Measurements from ENCODE around the gene UBE2G1.

The UBE2G1 gene

DNA sequence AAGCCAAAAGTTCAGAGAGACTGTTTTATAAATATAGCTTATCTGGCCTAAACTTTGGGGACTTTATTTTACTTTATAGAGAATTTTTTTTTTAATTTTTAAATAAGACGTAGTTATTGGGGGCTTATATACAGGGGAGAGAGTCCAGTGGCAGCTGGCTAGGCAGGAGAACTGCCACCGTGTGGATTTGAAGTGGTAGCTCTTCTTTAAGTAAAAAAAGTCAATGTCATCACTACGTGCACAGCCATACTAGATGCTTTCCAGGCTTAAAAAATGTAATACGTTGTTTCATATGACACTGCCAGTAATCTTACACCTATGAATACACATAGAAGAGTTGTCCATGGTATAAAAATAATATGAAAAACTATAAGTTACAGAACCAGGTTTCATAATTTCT is 70.8 kb downstream of the UBE2G1 start:
- Histone ChIP-seq H3K27ac (ENCODE audit: low read depth, low read length) (no peak overlapping the region), H3K36me3 (ENCODE audit: insufficient read depth, low read length) (peaks cover 79% of the 10 kb centered on the region), H3K4me1 (ENCODE audit: insufficient read depth, low read length) (no peaks in the 10 kb centered on the region), H3K9ac (ENCODE audit: low read depth, low read length) (no peak overlapping the region), H3K27me3 (ENCODE audit: insufficient read depth, low read length) (no peaks in the 10 kb centered on the region), H3K9me3 (ENCODE audit: insufficient read depth, low read depth, low read length) (no peaks in the 10 kb centered on the region), H3K4me3 (ENCODE audit: low read length) (no peak overlapping the region)
- 90% methylated on average over 2 of the region's 4 CpGs for WGBS

DNA sequence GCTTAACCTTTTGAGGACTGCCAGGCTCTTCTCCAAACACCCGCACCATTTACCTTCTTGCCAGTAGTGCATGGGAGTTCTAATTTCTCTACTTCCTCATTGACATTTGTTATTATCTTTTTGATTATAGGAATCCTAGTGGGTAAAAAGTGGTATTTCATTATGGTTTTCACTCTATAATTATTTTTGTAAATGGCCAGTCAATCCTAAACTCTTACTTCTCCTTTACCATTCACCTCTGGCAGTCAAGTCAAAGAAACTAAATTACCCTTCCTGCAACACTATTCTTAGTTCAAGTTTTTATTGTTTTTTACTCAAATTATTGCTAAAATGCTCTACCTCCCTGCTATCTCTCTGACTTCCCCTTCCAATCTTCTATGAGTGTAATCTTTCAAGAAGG is 72.9 kb downstream of the UBE2G1 start:
- 100% methylated on average over 1 of the region's 1 CpG for WGBS

DNA sequence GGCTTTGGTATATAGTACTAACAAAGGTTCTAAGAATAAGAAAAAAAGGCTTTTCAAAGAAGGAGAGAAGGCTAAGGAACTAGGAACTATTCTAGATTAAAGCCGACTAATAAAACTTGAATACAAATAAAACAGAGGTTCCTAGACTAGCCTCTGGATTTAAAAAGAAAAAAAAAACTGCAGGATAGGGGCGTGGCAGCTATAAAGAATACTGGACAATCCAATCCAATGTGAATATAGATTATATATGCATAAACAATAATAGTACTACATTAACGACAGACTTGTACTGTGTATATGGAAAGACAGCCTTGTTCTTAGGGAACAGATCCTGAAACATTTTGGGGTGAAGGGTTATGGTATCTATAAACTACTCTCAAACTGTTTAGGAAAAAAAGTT is 78.8 kb downstream of the UBE2G1 start:
- Histone ChIP-seq H3K9me3 (ENCODE audit: insufficient read depth, low read depth, low read length) (no peaks in the 10 kb centered on the region), H3K36me3 (ENCODE audit: insufficient read depth, low read length) (peaks cover 64% of the 10 kb centered on the region), H3K27me3 (ENCODE audit: insufficient read depth, low read length) (no peaks in the 10 kb centered on the region), H3K27ac (ENCODE audit: low read depth, low read length) (no peak overlapping the region), H3K4me1 (ENCODE audit: insufficient read depth, low read length) (no peaks in the 10 kb centered on the region), H3K4me3 (ENCODE audit: low read length) (no peak overlapping the region), H3K9ac (ENCODE audit: low read depth, low read length) (no peak overlapping the region)
- WGBS = no CpG with 5 or more reads among the region's 3 CpGs

More for the DNA sequence above, 72.9 kb downstream of the UBE2G1 start:
- no peak overlapping the region for H3K27ac ChIP-seq (ENCODE audit: low read depth, low read length)
- no peaks in the 10 kb centered on the region for H3K27me3 ChIP-seq (ENCODE audit: insufficient read depth, low read length)
- H3K36me3 ChIP-seq (ENCODE audit: insufficient read depth, low read length) = peaks cover 91% of the 10 kb centered on the region
- H3K4me3 ChIP-seq (ENCODE audit: low read length) = no peak overlapping the region
- H3K9me3 ChIP-seq (ENCODE audit: insufficient read depth, low read depth, low read length) = no peaks in the 10 kb centered on the region
- no peaks in the 10 kb centered on the region for H3K4me1 ChIP-seq (ENCODE audit: insufficient read depth, low read length)
- no peak overlapping the region for H3K9ac ChIP-seq (ENCODE audit: low read depth, low read length)

DNA sequence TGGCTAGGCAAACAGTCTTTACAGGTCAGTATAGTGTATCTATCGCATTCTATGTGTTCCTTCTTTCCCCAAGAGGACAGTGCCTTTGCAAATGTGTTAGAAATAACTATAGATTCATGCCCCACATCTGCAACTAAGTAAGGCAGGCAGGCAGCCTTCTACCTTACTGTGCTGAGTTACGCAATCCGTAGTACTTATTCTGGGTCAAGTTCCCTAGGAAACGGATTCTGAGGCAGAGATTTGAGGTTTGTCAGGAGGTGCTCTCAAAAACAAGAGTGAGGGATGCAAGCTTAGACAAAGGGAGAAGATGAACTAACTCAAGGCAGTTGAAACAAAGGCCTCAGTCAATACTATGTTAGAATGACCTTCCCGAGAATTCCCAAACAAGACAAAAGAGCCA is 90.0 kb downstream of the UBE2G1 start:
- H3K9ac ChIP-seq (ENCODE audit: low read depth, low read length) = no peak overlapping the region
- H3K36me3 ChIP-seq (ENCODE audit: insufficient read depth, low read length) = peaks cover 70% of the 10 kb centered on the region
- H3K9me3 ChIP-seq (ENCODE audit: insufficient read depth, low read depth, low read length) = no peaks in the 10 kb centered on the region
- no peak overlapping the region for H3K27ac ChIP-seq (ENCODE audit: low read depth, low read length)
- 97% methylated on average over 5 of the region's 5 CpGs for WGBS
- no peak overlapping the region for H3K4me3 ChIP-seq (ENCODE audit: low read length)
- H3K27me3 ChIP-seq (ENCODE audit: insufficient read depth, low read length) = no peaks in the 10 kb centered on the region
- H3K4me1 ChIP-seq (ENCODE audit: insufficient read depth, low read length) = no peaks in the 10 kb centered on the region

DNA sequence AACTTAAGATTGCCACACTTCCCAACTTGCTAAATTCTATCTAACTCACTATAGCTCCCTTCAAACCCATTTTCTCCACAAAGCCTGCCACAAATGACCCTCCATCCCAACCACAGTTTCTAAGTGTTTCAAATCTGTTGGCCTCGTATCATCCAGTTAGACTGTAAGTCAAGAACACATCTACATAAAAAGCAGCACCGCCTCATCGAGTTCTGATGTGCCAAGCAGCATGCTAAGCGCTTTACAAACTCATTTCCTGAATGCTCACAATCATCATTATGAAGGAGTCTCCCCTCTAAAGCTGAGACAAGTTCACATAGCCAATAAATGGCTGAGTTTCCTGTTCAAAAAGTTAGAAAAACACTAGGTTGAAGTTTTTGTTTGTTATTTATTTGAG is 93.5 kb downstream of the UBE2G1 start:
- no peak overlapping the region for H3K4me3 ChIP-seq (ENCODE audit: low read length)
- H3K27ac ChIP-seq (ENCODE audit: low read depth, low read length) = no peak overlapping the region
- no peaks in the 10 kb centered on the region for H3K4me1 ChIP-seq (ENCODE audit: insufficient read depth, low read length)
- WGBS = 97% methylated on average over 4 of the region's 4 CpGs
- no peak overlapping the region for H3K9ac ChIP-seq (ENCODE audit: low read depth, low read length)
- peaks cover 73% of the 10 kb centered on the region for H3K36me3 ChIP-seq (ENCODE audit: insufficient read depth, low read length)
- H3K9me3 ChIP-seq (ENCODE audit: insufficient read depth, low read depth, low read length) = no peaks in the 10 kb centered on the region
- no peaks in the 10 kb centered on the region for H3K27me3 ChIP-seq (ENCODE audit: insufficient read depth, low read length)

DNA sequence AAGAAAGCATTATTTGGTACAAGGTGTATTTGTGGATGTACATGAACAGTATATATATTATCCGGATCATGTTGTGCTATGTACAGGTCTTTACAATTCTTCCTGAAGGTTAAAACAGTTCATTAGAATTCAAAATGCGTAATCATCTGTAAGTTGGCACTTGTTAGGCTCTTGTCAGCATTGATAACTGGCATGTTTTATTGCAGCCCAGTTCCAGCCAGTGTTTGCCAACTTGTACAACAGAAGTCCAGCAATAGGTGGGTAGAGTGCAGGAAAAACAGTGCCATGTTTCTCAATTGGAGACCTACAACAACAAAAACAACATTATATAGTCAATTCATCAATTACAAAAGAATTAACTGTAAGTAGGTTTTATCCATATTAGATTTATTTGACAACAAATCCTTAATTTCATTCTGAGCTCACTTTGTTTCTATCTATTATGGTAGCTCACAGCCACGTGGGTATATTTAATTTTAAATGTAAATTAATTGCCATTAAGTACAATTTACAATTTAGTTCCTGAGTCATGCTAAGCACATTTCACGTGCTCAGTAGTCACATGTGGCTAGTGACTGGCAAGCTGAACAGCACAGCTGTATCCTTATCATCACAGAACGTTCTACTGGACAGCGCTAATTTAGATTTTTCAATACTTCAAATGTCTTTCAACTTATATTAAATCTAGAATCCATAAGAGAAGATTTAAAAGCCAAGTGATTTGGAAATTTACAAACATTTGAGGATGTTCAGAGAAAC is 94.1 kb downstream of the UBE2G1 start:
- peaks cover 74% of the 10 kb centered on the region for H3K36me3 ChIP-seq (ENCODE audit: insufficient read depth, low read length)
- WGBS = 96% methylated on average over 5 of the region's 6 CpGs
- no peaks in the 10 kb centered on the region for H3K9me3 ChIP-seq (ENCODE audit: insufficient read depth, low read depth, low read length)
- H3K4me1 ChIP-seq (ENCODE audit: insufficient read depth, low read length) = no peaks in the 10 kb centered on the region
- no peak overlapping the region for H3K27ac ChIP-seq (ENCODE audit: low read depth, low read length)
- no peak overlapping the region for H3K9ac ChIP-seq (ENCODE audit: low read depth, low read length)
- no peaks in the 10 kb centered on the region for H3K27me3 ChIP-seq (ENCODE audit: insufficient read depth, low read length)
- no peak overlapping the region for H3K4me3 ChIP-seq (ENCODE audit: low read length)

DNA sequence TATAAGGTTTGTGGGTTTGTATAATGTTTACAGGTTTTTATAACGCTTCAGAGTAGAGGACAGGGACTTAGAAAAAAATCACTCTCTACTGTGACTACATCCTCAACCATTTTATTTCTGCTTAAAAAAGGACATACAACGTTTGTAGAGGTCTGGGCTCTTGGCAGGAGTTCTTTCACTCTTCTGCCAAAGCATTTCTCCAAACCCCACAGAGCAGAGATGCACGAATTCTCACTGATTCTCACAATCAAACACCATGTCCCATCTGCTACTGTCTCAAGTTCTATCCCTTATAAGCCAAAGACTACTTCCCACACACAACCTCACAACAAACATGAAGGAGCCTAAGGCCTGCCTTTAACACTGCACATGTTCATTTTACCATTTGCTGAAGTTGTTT is 95.7 kb downstream of the UBE2G1 start:
- Histone ChIP-seq H3K9ac (ENCODE audit: low read depth, low read length) (no peak overlapping the region), H3K27ac (ENCODE audit: low read depth, low read length) (no peak overlapping the region)

DNA sequence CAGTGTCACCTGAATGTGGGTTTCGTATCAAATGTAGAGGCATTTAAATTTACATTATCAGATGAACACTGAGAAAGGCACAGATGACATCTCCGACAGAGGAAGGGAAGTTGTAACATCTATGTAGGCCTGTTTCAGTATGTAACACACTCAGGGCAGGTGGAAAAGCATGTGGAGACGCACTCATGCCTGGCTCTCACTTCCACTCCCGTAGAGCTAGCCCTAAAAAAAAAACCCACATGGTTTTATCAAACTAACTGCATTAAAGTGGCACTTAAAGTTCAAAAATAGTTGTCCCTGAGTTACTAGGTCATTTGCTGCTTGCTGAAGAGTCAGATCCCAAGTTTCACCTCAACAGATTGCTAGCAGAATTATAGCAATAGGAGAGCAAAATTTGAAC is 96.6 kb downstream of the UBE2G1 start:
- Histone ChIP-seq H3K27me3 (ENCODE audit: insufficient read depth, low read length) (no peaks in the 10 kb centered on the region), H3K4me1 (ENCODE audit: insufficient read depth, low read length) (no peaks in the 10 kb centered on the region), H3K36me3 (ENCODE audit: insufficient read depth, low read length) (peaks cover 63% of the 10 kb centered on the region), H3K9me3 (ENCODE audit: insufficient read depth, low read depth, low read length) (no peaks in the 10 kb centered on the region), H3K9ac (ENCODE audit: low read depth, low read length) (no peak overlapping the region), H3K27ac (ENCODE audit: low read depth, low read length) (no peak overlapping the region), H3K4me3 (ENCODE audit: low read length) (no peak overlapping the region)
- WGBS = 93% methylated on average over 4 of the region's 4 CpGs

More for the DNA sequence above, 95.7 kb downstream of the UBE2G1 start:
- H3K36me3 ChIP-seq (ENCODE audit: insufficient read depth, low read length) = peaks cover 68% of the 10 kb centered on the region
- no peaks in the 10 kb centered on the region for H3K4me1 ChIP-seq (ENCODE audit: insufficient read depth, low read length)
- no peaks in the 10 kb centered on the region for H3K9me3 ChIP-seq (ENCODE audit: insufficient read depth, low read depth, low read length)
- 89% methylated on average over 2 of the region's 3 CpGs for WGBS
- H3K27me3 ChIP-seq (ENCODE audit: insufficient read depth, low read length) = no peaks in the 10 kb centered on the region
- H3K4me3 ChIP-seq (ENCODE audit: low read length) = no peak overlapping the region

DNA sequence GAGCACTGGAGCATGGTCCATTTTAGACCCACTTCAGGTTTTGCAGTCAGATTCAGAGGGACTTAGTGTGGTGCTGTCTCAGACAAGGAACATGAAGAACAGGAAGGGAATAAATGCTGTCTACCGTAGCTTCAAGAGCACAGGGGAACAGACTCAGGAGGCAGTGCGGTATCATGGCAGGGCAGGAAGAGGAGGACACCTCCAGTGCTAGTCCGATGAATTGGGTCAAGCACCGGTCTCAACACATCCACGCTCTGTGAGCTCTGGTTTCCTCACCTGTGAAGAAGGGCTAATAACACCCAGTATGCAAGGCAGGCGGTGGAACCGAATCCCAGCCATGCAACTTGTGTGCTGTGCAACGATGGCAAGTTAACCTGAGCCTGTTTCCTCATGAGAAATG is 99.1 kb downstream of the UBE2G1 start:
- 96% methylated on average over 8 of the region's 8 CpGs for WGBS
- no peak overlapping the region for H3K4me3 ChIP-seq (ENCODE audit: low read length)
- H3K9me3 ChIP-seq (ENCODE audit: insufficient read depth, low read depth, low read length) = no peaks in the 10 kb centered on the region
- no peaks in the 10 kb centered on the region for H3K27me3 ChIP-seq (ENCODE audit: insufficient read depth, low read length)
- peaks cover 43% of the 10 kb centered on the region for H3K36me3 ChIP-seq (ENCODE audit: insufficient read depth, low read length)
- peaks cover 4% of the 10 kb centered on the region for H3K4me1 ChIP-seq (ENCODE audit: insufficient read depth, low read length)
- no peak overlapping the region for H3K27ac ChIP-seq (ENCODE audit: low read depth, low read length)
- no peak overlapping the region for H3K9ac ChIP-seq (ENCODE audit: low read depth, low read length)

DNA sequence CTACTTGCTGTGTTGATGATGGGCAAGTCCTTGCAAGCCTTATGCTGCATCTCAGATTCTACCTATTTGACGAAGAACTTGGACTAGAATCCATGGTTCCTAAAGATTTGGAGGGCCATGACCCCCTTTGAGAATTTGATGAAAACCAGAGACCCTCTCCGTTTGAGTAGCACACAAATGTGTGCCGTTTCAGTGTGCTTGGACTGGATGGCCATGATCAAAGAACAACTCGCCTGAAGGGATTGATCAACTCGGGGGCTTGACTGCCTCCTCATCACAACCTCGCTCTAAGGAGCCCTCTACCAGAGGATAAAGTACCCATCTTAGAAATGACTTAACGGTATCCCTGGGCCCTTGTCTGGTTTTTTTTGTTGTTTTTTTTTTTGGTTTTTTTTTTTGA is 99.9 kb downstream of the UBE2G1 start:
- Histone ChIP-seq H3K4me3 (ENCODE audit: low read length) (no peak overlapping the region), H3K9me3 (ENCODE audit: insufficient read depth, low read depth, low read length) (no peaks in the 10 kb centered on the region), H3K36me3 (ENCODE audit: insufficient read depth, low read length) (peaks cover 35% of the 10 kb centered on the region), H3K27ac (ENCODE audit: low read depth, low read length) (no peak overlapping the region), H3K27me3 (ENCODE audit: insufficient read depth, low read length) (no peaks in the 10 kb centered on the region), H3K9ac (ENCODE audit: low read depth, low read length) (no peak overlapping the region), H3K4me1 (ENCODE audit: insufficient read depth, low read length) (peaks cover 4% of the 10 kb centered on the region)
- WGBS = 93% methylated on average over 7 of the region's 7 CpGs

DNA sequence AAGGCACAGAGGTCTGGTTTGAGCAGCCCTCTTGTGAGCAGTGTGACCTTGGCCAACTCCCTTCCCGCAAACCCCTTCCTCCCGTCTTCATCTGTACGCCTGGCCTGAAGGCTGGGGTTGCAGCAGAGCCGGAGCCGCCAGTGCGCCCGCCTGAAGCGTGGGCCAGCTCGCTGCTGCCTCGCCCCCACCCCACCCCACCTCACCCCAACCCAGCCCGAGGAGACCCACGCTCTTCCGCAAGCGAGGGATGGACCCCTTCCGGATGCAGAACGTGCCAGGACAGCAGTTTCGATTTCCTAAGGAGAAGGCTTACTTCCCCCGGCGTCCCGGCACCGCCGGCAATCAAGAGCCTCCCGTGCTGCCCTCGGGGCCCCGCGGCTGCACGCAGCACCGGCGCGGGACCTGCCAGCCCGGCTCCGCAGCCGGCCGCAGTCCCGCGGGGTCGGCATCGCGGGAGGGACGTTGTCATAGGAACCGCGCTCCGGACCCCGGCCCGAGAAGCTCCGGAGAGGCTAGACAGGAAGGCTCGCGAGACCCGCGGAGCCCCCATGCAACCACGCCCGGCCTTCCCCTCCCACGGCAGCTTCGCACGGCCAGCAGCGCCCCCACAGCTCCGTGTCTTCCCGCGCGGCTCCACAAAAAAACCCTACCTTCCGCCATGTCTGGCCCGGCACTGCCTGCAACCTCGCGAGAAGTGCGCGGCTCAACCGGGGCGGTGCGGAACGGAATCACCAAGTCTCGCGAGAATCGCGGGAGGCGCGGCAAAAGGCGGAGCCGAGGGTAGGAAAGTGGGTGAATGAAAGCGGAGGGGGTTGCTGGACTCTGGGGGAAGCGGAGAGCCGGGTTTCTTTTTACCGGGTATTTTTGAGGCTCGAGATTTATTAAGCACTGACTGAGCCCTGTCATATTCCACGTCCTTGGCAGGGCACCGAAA is 102.9 kb downstream of the UBE2G1 start, which contains the start of gene ANKFY1:
Gene ANKFY1 (minus strand): TSS at position 698 of the 934 bp plus-strand sequence. CDS start 38 bp downstream, at position 660.
- Histone ChIP-seq H3K27me3 (ENCODE audit: insufficient read depth, low read length) (no peaks in the 10 kb centered on the region), H3K36me3 (ENCODE audit: insufficient read depth, low read length) (peaks cover 23% of the 10 kb centered on the region), H3K4me1 (ENCODE audit: insufficient read depth, low read length) (peaks cover 4% of the 10 kb centered on the region), H3K27ac (ENCODE audit: low read depth, low read length) (peak within 1 kb of the TSS; percentile 86), H3K9ac (ENCODE audit: low read depth, low read length) (peak within 1 kb of the TSS; percentile 96), H3K4me3 (ENCODE audit: low read length) (peak within 1 kb of the TSS; percentile 91), H3K9me3 (ENCODE audit: insufficient read depth, low read depth, low read length) (peaks cover 7% of the 10 kb centered on the region; the same call in 1 of the 2 replicates)
- under 1% methylated on average over 85 of the region's 85 CpGs for WGBS

Measured in HUES64 (cell line).